ENCODE data around the gene DENND4C. TPM values are rescaled to one million over a fixed set of nuclear protein-coding genes. Genes with fewer than 3 reads are reported as not detected.

The DENND4C gene
- polyA plus RNA-seq, 2 of the 4 experiments (the other 2 are of a cell fraction), result 17.4 to 44.1 TPM

GRCh38 chr9:19416143-19416542 is 185.7 kb downstream of the DENND4C start:
- ATAC-seq (no peak), FAIRE-seq (no peak), DNase-seq (ENCODE audit: low read depth in 1 of 2, low spot score in 1 of 2) (no peak)
- H3K9me3 ChIP-seq, result no peaks in the 10 kb centered on the region
- 84% methylated on average over 2 of the region's 2 CpGs for WGBS (ENCODE audit: missing lambda C conversion rate)
- POLR2A ChIA-PET, result no interaction called here
- no peak overlapping the region for H3K4me2 ChIP-seq
- CTCF ChIA-PET, result interaction anchor here (1.3 kb wide), 1 partner anchor 49 kb away, joined by 4 read pairs; no protein-coding TSS in a partner anchor
- no peak overlapping the region for H3K4me3 ChIP-seq
- H3K27ac ChIP-seq, result no peak overlapping the region
- H3K4me1 ChIP-seq, result no peaks in the 10 kb centered on the region
- TF ChIP-seq USF2 (IDR thresholded peaks at IDR 0.05) (no peak), MAFK (IDR thresholded peaks at IDR 0.05; ENCODE audit: partially characterized antibody) (no peak), RNF2 (IDR thresholded peaks at IDR 0.05; ENCODE audit: borderline replicate concordance, low read depth) (no peak), EHF (CRISPR knock-in tag; IDR thresholded peaks at IDR 0.05) (no peak), CBX2 (IDR thresholded peaks at IDR 0.05; ENCODE audit: borderline replicate concordance, low read depth) (no peak), HES2 (IDR thresholded peaks at IDR 0.05) (no peak), MAX (IDR thresholded peaks at IDR 0.05) (no peak), HDAC2 (IDR thresholded peaks at IDR 0.05) (no peak), ZC3H11A (IDR thresholded peaks at IDR 0.05) (no peak), EP300 (IDR thresholded peaks at IDR 0.05) (no peak), JUNB (IDR thresholded peaks at IDR 0.05) (no peak), RCOR1 (IDR thresholded peaks at IDR 0.05; ENCODE audit: low read depth, low read length) (no peak), HOXA7 (CRISPR knock-in tag; IDR thresholded peaks at IDR 0.05) (no peak), ESRRA (IDR thresholded peaks at IDR 0.05; ENCODE audit: borderline replicate concordance, low read length) (no peak), RFX5 (IDR thresholded peaks at IDR 0.05) (no peak), CBX8 (IDR thresholded peaks at IDR 0.05) (no peak), MAZ (IDR thresholded peaks at IDR 0.05; ENCODE audit: borderline replicate concordance, low read depth, low read length) (no peak), BCL3 (IDR thresholded peaks at IDR 0.05) (no peak), CTCF (IDR thresholded peaks at IDR 0.05) (no peak), KDM1A (IDR thresholded peaks at IDR 0.05; ENCODE audit: low read depth) (no peak)

- no peak overlapping the region for H3K4me2 ChIP-seq
- H3K4me1 ChIP-seq, result no peaks in the 10 kb centered on the region
- H3K27ac ChIP-seq, result no peak overlapping the region
- ChIA-PET POLR2A (no interaction called here), CTCF (interaction anchor here (0.6 to 2.5 kb wide), 3 partner anchors 44 to 179 kb away, joined by 4 to 12 read pairs (median 8); no protein-coding TSS in a partner anchor)
- WGBS (ENCODE audit: missing lambda C conversion rate), result 48% methylated on average over 1 of the region's 1 CpG
- H3K4me3 ChIP-seq, result no peak overlapping the region
- FAIRE-seq (no peak), DNase-seq (ENCODE audit: low read depth in 1 of 2, low spot score in 1 of 2) (no peak), ATAC-seq (no peak)
- no peaks in the 10 kb centered on the region for H3K9me3 ChIP-seq
- TF ChIP-seq HMGXB4 (CRISPR knock-in tag; IDR thresholded peaks at IDR 0.05; ENCODE audit: borderline replicate concordance) (no peak), POLR2A (IDR thresholded peaks at IDR 0.05; ENCODE audit: low read length) (no peak), EP300 (IDR thresholded peaks at IDR 0.05) (no peak), HOXA7 (CRISPR knock-in tag; IDR thresholded peaks at IDR 0.05) (no peak), RNF2 (IDR thresholded peaks at IDR 0.05; ENCODE audit: borderline replicate concordance, low read depth) (no peak), HOXB5 (CRISPR knock-in tag; IDR thresholded peaks at IDR 0.05) (no peak), SMC3 (IDR thresholded peaks at IDR 0.05) (no peak), ESRRA (IDR thresholded peaks at IDR 0.05; ENCODE audit: borderline replicate concordance, low read length) (no peak), E2F6 (IDR thresholded peaks at IDR 0.05; ENCODE audit: borderline replicate concordance, low read depth) (no peak), ZFP36 (IDR thresholded peaks at IDR 0.05; ENCODE audit: borderline replicate concordance, partially characterized antibody) (no peak), RCOR1 (IDR thresholded peaks at IDR 0.05; ENCODE audit: low read depth, low read length) (no peak), MAFK (IDR thresholded peaks at IDR 0.05; ENCODE audit: partially characterized antibody) (no peak)
These were observed 190.4 kb downstream of the DENND4C start for GRCh38 chr9:19420877-19421276.
